Stimulated activated CD4-positive, alpha-beta T cell treated with anti-CD3 and anti-CD28 coated beads, TNF-alpha, amount 100 ng/mL, for 4 hours (primary cell): ENCODE results near the gene COQ10A.
"Not testable (repeated sequence)": the region's sequence is repeated elsewhere in the genome, so short reads cannot be mapped to it uniquely, and the experiment has no call there.

Source experiments
- DNase-seq, 3 experiments: peaks; one replicate each; pipeline ENCODE4 v3.0.0-alpha.2; 2020; ENCODE audit warnings: low read depth in 3 of 3

COQ10A gene

GRCh38 chr12:56278905-56279304, 12.2 kb downstream of the COQ10A start:
- no peak for DNase-seq

GRCh38 chr12:56280849-56281248, 14.1 kb downstream of the COQ10A start:
- no peak for DNase-seq

- DNase-seq, result no peak
These were observed 15.3 kb downstream of the COQ10A start for GRCh38 chr12:56282030-56282429.

- no peak for DNase-seq
These were observed 15.8 kb downstream of the COQ10A start for GRCh38 chr12:56282579-56282978.

GRCh38 chr12:56284263-56284662, 17.5 kb downstream of the COQ10A start:
- not testable (repeated sequence) for DNase-seq

GRCh38 chr12:56286044-56286830, 19.5 kb downstream of the COQ10A start:
- DNase-seq, result no peak

- DNase-seq, result no peak
These were observed 22.1 kb downstream of the COQ10A start for GRCh38 chr12:56288705-56289387.

GRCh38 chr12:56293795-56294194, 27.1 kb downstream of the COQ10A start:
- no peak for DNase-seq

- no peak for DNase-seq
These were observed 29.6 kb downstream of the COQ10A start for GRCh38 chr12:56296295-56296694.

- DNase-seq, result no peak
These were observed 30.7 kb downstream of the COQ10A start for GRCh38 chr12:56297400-56297799.

- no peak for DNase-seq
These were observed 32.1 kb downstream of the COQ10A start for GRCh38 chr12:56298828-56299227.

- no peak for DNase-seq
These were observed 32.6 kb downstream of the COQ10A start for GRCh38 chr12:56299308-56299852.

GRCh38 chr12:56299853-56300643, 33.3 kb downstream of the COQ10A start, which contains the start of gene CS:
TSS of gene CS (minus strand) at chr12:56300330. CDS start at chr12:56300201, 129 bp downstream.
- DNase-seq, result peak; percentile 96 to 98 (median 97)

- DNase-seq, result no peak
These were observed 34.1 kb downstream of the COQ10A start for GRCh38 chr12:56300644-56301464.

GRCh38 chr12:56304276-56304675, 37.5 kb downstream of the COQ10A start:
- DNase-seq, result no peak

GRCh38 chr12:56304872-56305590, 38.3 kb downstream of the COQ10A start:
- DNase-seq, result no peak

GRCh38 chr12:56307221-56307965, 40.7 kb downstream of the COQ10A start:
- no peak for DNase-seq

GRCh38 chr12:56308714-56309113, 42.0 kb downstream of the COQ10A start:
- no peak for DNase-seq

- no peak for DNase-seq
These were observed 44.3 kb downstream of the COQ10A start for GRCh38 chr12:56311003-56311402.

GRCh38 chr12:56315249-56315621, 48.5 kb downstream of the COQ10A start:
- DNase-seq, result no peak
